GM20431 (cell line): Measurements from ENCODE around the gene LMAN2L.

Experiments used
- in situ Hi-C: fragments of 300-500 bp; cut with MseI, MboI; formaldehyde crosslinking; loops from one replicate; pipeline ENCODE4 v1.15.0; 2020; ENCODE audit warnings: low sequenced_read_pairs; ENCODE audit not compliant: unreplicated experiment

LMAN2L gene

GRCh38 chr2:96716388-96716787, 23.5 kb downstream of the LMAN2L start:
- in situ Hi-C loops, result no loop called here

GRCh38 chr2:96715658-96716057, 24.2 kb downstream of the LMAN2L start:
- in situ Hi-C loops, result no loop called here

GRCh38 chr2:96710985-96711384, 28.9 kb downstream of the LMAN2L start:
- in situ Hi-C loops, result no loop called here

DNA sequence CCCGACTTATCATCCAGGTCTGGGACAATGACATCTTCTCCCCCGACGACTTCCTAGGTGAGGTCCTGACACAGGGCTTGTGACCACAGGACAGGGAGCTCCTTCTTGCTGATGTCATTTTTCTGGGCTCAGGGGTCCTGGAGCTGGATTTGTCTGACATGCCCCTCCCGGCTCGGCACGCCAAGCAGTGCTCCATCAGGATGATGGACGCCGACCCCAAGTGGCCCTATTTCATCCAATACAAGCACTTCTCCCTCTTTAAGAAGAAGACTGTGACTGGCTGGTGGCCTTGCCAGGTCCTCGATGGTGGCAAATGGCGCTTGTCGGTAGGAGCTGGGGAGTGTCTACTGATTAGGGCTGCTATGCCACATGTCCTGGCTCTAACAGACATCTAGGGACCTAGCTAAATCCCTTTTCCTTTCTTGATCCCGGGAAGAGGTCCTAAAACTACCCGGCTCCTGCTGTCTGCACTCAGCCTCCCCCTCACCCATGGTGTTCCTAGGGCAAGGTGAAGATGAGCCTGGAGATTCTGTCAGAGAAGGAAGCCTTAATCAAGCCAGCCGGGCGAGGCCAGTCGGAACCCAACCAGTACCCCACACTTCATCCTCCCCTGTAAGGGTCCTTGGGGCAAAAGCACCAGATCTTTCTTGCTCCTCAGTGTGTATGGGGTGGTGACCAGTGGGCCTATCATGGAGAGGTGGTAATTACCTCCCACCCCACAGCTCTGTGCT, 36.7 kb downstream of the LMAN2L start:
- in situ Hi-C loops, result no loop called here

DNA sequence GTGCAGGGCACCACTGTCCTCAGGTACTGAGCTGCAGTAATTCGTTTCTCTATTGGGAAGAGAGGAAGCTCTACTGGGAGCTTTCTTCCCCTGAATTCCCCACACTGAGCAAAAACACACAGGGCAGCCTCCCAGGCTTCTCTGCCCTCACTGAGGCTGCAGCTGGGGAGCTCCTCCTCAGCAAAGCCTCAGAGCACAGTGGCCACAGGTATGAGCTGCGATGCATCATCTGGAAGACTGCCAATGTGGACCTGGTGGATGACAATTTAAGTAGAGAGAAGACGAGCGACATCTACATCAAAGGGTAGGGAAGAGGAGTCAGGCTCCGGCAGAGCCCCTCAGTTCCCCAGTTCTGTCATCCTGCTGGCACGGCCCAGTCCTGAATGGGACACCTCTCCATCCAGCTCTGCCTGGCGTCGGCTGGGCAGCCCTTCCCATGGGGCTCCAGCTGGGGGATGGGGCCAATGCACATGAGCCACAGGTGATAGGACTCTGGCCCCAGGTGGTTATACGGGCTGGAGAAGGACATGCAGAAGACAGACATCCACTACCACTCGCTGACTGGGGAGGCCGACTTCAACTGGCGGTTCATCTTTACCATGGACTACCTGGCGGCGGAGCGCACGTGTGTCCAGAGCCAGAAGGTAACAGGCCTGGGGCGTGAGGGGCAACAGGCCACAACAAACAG, 37.6 kb downstream of the LMAN2L start:
- in situ Hi-C loops, result no loop called here

GRCh38 chr2:96701636-96702035, 38.2 kb downstream of the LMAN2L start:
- in situ Hi-C loops, result no loop called here

- in situ Hi-C loops, result no loop called here
These were observed 39.8 kb downstream of the LMAN2L start for GRCh38 chr2:96700086-96700485.

GRCh38 chr2:96699621-96700020, 40.2 kb downstream of the LMAN2L start:
- in situ Hi-C loops, result no loop called here

- in situ Hi-C loops, result no loop called here
These were observed 40.8 kb downstream of the LMAN2L start for GRCh38 chr2:96699021-96699420.

- in situ Hi-C loops, result no loop called here
These were observed 41.5 kb downstream of the LMAN2L start for GRCh38 chr2:96698221-96698861.

DNA sequence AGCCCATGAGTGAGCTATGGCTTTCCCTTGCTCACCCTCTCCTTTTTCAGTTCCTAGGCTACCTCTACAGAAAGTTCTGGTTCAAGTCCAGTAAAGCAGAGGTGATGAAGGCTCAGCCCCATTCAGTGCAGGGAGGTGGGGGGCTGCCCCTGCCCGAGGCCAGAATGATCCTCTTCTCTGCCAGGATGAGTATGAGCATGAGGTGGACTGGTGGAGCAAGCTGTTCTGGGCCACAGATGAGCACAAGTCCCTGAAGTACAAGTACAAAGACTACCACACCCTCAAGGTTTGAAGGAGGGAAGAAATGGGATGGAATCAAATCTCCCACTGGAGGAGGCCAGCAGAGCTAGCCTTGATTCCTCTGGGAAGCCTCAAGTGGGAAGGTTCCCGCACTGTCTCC, 42.4 kb downstream of the LMAN2L start:
- in situ Hi-C loops, result no loop called here

DNA sequence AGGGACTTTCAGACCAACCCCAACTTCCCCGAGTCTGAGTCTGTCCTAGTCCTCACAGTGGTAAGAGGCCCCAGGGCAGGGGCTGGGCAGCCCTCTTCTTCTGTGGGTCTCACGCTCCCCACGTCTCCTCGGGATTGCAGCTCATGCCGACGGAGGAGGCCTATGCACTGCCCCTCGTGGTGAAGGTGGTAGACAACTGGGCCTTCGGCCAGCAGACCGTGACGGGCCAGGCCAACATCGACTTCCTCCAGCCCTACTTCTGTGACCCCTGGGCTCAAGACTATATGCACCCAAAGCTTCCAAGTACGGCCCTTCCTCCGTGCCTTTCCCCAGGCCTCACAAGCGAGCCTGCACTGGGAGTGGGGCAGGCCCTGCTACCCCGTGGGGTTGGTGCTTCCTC, 44.3 kb downstream of the LMAN2L start:
- in situ Hi-C loops, result no loop called here

GRCh38 chr2:96694816-96695455, 44.9 kb downstream of the LMAN2L start:
- in situ Hi-C loops, result no loop called here

- in situ Hi-C loops, result no loop called here
These were observed 45.6 kb downstream of the LMAN2L start for GRCh38 chr2:96694279-96694678.

DNA sequence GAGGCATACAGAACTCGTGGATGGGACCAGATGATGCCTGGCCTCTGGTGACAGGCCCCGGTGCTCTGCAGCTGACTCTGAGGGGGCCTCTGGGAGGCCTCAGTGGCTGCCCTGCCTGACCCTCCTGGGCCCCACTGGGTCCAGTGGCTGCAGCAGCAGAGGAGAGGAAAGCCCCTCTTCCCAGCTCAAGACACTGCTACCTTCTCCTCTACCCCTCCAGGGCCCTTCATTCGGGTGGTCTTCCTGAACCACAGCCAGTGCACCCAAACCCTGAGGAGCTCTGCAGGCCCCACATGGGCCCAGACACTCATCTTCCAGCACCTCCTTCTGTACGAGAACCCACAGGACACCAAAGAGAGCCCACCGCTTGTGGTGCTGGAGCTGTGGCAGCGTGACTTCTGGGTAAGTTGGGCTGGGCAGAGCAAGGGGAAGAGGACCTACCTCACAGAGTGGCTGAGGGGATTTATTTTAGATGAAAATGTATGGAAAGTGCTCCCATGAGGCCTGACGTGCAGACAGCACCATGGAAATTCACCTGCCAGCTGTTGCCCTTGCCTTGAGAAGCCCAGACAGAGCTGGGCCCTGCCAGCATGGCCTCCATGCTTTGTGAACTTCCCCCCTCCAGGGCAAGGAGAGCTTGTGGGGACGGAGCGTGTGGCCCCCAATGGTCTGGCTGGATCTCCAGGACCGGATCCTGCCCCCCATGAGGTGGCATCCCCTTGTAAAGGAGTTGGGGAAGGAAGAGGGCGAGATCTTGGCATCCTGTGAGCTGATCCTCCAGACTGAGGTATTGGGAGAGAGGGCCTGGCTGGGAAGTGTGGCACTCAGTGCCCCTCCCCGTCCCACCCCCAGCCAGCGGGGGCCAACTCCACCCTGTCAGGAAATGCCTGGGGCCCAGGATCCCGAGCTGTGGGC, 46.3 kb downstream of the LMAN2L start:
- in situ Hi-C loops, result no loop called here

GRCh38 chr2:96692094-96692971, 47.5 kb downstream of the LMAN2L start:
- in situ Hi-C loops, result no loop called here

DNA sequence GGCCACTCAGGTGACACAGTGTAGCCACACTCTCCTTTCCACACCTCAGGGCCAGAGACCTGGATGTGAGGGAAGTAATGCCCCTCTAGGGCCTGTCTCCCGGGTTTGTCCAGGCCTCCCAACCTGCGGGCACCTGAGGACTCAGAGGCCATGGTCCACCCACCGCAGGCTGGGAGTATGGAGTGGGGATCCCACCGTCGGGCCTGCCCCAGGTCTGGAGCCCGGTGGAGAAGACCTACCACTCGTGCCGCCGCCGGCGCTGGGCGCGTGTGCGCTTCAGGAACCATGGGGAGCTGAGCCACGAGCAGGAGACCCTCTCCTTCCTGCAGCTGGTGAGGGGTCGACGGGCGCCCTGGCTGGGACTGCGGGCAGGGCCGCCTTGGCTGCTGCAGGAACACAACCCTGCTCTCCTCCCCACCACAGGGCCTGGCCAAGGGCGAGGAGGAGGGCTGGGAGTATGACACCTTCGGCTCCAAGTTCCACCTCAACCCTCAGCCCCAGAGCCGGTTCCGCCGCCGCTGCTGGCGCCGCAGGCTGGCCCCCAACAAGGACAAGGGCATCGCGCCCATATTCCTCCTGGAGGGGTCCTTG, 48.7 kb downstream of the LMAN2L start:
- in situ Hi-C loops, result no loop called here

GRCh38 chr2:96690306-96691021, 49.4 kb downstream of the LMAN2L start:
- in situ Hi-C loops, result no loop called here
